Erythroblast (primary cell): ENCODE measurements around the gene DDX54.

Experiments
- GATA1 ChIP-seq: IDR thresholded peaks from 2 replicates; pipeline ENCODE4 v1.6.1; 2011; ENCODE audit warnings: low read depth, mild to moderate bottlenecking, control low read depth, low read length, moderate library complexity
- POLR2A ChIP-seq: IDR thresholded peaks from 2 replicates; pipeline ENCODE4 v1.6.1; 2011; ENCODE audit warnings: mild to moderate bottlenecking, low read length

DNA sequence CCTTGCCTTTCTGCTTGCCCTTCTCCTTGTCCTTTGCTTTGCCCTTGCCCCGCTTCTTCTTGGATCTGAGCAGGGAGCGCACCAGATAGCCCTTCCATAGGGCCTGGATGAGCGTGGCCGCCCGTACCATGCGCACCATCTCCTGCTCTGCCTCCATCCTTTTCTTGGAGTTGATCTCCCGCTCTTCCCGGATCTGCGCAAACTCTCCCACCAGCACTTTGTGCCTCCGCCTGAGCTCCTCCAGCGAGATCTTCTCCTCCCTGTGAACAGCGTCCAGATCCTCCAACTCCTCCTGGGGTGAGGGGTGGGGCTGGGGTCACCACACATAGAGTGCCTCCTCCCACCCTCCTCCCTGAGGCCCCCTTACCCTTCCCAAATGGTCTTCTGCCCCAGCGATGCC, 10.3 kb upstream of the DDX54 start:
- TF ChIP-seq POLR2A (no peak), GATA1 (no peak)
